Neural progenitor cell (in vitro differentiated cells): ENCODE results near the gene HRH2. TPM values are rescaled to one million over a fixed set of nuclear protein-coding genes. Genes with fewer than 3 reads are reported as not detected.
A peak's percentile ranks its signal among the peaks of the same experiment; 100 is the strongest.

ENCODE experiments used
- DNase-seq: peaks from one replicate; pipeline ENCODE4 v3.0.0-alpha.2; 2016; ENCODE audit warnings: low spot score
- H2AFZ ChIP-seq: fragments of 200-600 bp; sonication (generic); replicated peaks from 2 replicates; pipeline ENCODE4 v1.6.1; 2016; ENCODE audit warnings: antibody characterized with exemption
- H3F3A ChIP-seq: fragments of 200-600 bp; sonication (generic); 2 replicates; pipeline ENCODE4 v1.6.1; 2016; ENCODE audit warnings: antibody characterized with exemption, low read depth
- H3K27ac ChIP-seq: fragments of 200-600 bp; sonication (generic); 2 replicates; pipeline ENCODE4 v1.5.1; 2016; ENCODE audit warnings: mild to moderate bottlenecking
- H3K27me3 ChIP-seq: fragments of 200-600 bp; sonication (generic); 2 replicates; pipeline ENCODE4 v1.6.1; 2016; ENCODE audit warnings: mild to moderate bottlenecking, moderate library complexity
- H3K36me3 ChIP-seq: fragments of 200-600 bp; sonication (generic); 2 replicates; pipeline ENCODE4 v1.5.1; 2016
- H3K4me1 ChIP-seq: fragments of 200-600 bp; sonication (generic); 2 replicates; pipeline ENCODE4 v1.6.1; 2016; ENCODE audit warnings: mixed run types
- H3K4me2 ChIP-seq: fragments of 200-600 bp; sonication (generic); 2 replicates; pipeline ENCODE4 v1.6.1; 2016
- H3K4me3 ChIP-seq: fragments of 200-600 bp; sonication (generic); 2 replicates; pipeline ENCODE4 v1.5.1; 2016
- H3K79me2 ChIP-seq: fragments of 200-600 bp; sonication (generic); 2 replicates; pipeline ENCODE4 v1.6.1; 2016; ENCODE audit warnings: low read depth
- H3K9ac ChIP-seq: fragments of 200-600 bp; sonication (generic); 2 replicates; pipeline ENCODE4 v1.6.1; 2016
- H3K9me3 ChIP-seq: fragments of 200-600 bp; sonication (generic); 2 replicates; pipeline ENCODE4 v1.5.1; 2016; ENCODE audit warnings: low read depth
- H4K20me1 ChIP-seq: fragments of 200-600 bp; sonication (generic); 2 replicates; pipeline ENCODE4 v1.6.1; 2016; ENCODE audit warnings: low read depth
- H3K27ac Mint-ChIP-seq: 3 replicates; pipeline ENCODE4 v1.8.0; 2021; ENCODE audit warnings: mixed read lengths
- H3K27me3 Mint-ChIP-seq: 2 replicates; pipeline ENCODE4 v1.8.0; 2022; ENCODE audit warnings: low read depth, mild to moderate bottlenecking, inconsistent platforms, moderate library complexity, mixed read lengths; ENCODE audit not compliant: insufficient read depth
- H3K36me3 Mint-ChIP-seq: 3 replicates; pipeline ENCODE4 v1.8.0; 2021; ENCODE audit warnings: mixed read lengths
- H3K4me1 Mint-ChIP-seq: 3 replicates; pipeline ENCODE4 v1.8.0; 2021; ENCODE audit warnings: mixed read lengths
- H3K4me3 Mint-ChIP-seq: 3 replicates; pipeline ENCODE4 v1.8.0; 2021; ENCODE audit warnings: mild to moderate bottlenecking, moderate library complexity, mixed read lengths
- H3K9me3 Mint-ChIP-seq: 3 replicates; pipeline ENCODE4 v1.8.0; 2020; ENCODE audit warnings: mixed read lengths
- CTCF ChIP-seq: fragments of 200-600 bp; sonication (generic); IDR thresholded peaks from 2 replicates; pipeline ENCODE4 v1.5.1; 2017; ENCODE audit warnings: antibody characterized with exemption, mild to moderate bottlenecking
- EZH2 ChIP-seq: fragments of 200-600 bp; sonication (generic); IDR thresholded peaks from 2 replicates; pipeline ENCODE4 v1.6.1; 2017; ENCODE audit warnings: antibody characterized with exemption, mild to moderate bottlenecking, moderate library complexity
- EZH2phosphoT487 ChIP-seq: fragments of 200-600 bp; sonication (generic); IDR thresholded peaks from 2 replicates; pipeline ENCODE4 v1.6.1; 2017; ENCODE audit warnings: antibody characterized with exemption
- total RNA-seq: library from RNA; depleted of rRNA; stranded (reverse); fragments of >200 nt; gene quantifications from 2 replicates; pipeline ENCODE4 v1.2.3, GENCODE V29; 2015; ENCODE audit warnings: low replicate concordance

Gene HRH2
- total RNA-seq, 1 donor from 2014 or later, result not detected

DNA sequence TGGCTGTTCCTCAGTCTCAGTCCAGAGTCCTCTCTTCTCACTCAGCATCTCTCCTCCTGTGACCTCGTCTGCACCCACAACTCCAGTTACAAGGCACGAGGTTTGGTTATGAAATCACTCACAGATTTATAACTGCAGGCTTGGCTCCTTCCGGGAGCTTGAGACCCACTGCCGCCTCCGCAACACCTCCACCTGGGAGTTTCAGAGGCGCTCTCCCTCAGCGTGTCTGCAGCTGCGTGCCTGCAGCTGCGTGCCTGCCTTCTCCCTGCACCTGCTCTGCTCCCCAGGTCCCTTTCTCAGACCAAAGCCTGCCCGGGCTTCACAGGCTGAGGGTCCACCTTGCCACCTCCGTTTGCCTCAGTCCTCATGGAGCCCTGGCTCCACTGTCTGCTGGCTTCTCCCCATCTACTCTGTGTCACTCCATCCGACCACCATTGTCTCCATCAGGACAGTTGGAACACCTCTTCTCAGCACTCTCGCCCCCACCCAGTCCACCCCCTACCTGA, 51.5 kb downstream of the HRH2 start:
- Histone ChIP-seq H3K4me2 (no peak overlapping the region), H3F3A (no peaks in the 10 kb centered on the region), H3K27me3 (no peaks in the 10 kb centered on the region), H3K27ac (no peak overlapping the region), H3K9ac (no peak overlapping the region), H3K79me2 (no peaks in the 10 kb centered on the region), H4K20me1 (no peaks in the 10 kb centered on the region), H3K4me3 (no peak overlapping the region), H2AFZ (no peak overlapping the region), H3K36me3 (no peaks in the 10 kb centered on the region), H3K9me3 (no peaks in the 10 kb centered on the region), H3K4me1 (no peaks in the 10 kb centered on the region)
- peaks cover 6% of the 10 kb centered on the region for H3K9me3 Mint-ChIP-seq
- H3K36me3 Mint-ChIP-seq, result peaks cover 4% of the 10 kb centered on the region
- H3K4me1 Mint-ChIP-seq, result no peaks in the 10 kb centered on the region
- H3K27ac Mint-ChIP-seq, result peak overlapping the region; percentile 22
- TF ChIP-seq EZH2 (no peak), EZH2phosphoT487 (no peak), CTCF (no peak)
- peaks cover 4% of the 10 kb centered on the region for H3K27me3 Mint-ChIP-seq
- DNase-seq, result no peak
- H3K4me3 Mint-ChIP-seq, result no peak overlapping the region

DNA sequence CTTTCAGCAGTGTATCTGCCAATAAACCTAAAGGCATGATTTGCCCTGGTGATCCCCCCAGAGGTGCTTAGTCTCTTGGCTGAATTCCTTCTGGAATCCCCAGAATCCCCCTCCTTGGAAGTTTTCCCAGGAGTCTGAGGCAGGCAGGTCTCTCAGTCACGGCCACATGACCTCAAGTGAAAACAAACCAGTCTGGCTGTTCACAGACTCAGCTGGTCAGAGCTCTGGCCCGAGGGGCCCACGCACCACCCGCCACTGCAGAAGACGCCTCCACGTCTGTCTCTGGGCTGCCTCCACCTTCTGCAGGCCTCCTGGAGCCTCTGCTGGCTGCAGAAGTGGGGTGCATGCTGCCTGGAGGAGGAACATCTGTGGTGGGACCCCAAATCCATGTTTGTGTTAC, 52.5 kb downstream of the HRH2 start:
- no peaks in the 10 kb centered on the region for H4K20me1 ChIP-seq
- no peaks in the 10 kb centered on the region for H3K4me1 ChIP-seq
- H3K36me3 Mint-ChIP-seq, result peaks cover 4% of the 10 kb centered on the region
- H3K27me3 ChIP-seq, result no peaks in the 10 kb centered on the region
- H3K27me3 Mint-ChIP-seq, result peaks cover 4% of the 10 kb centered on the region
- H3K4me3 Mint-ChIP-seq, result no peak overlapping the region
- H2AFZ ChIP-seq, result no peak overlapping the region
- no peaks in the 10 kb centered on the region for H3K9me3 ChIP-seq
- no peak overlapping the region for H3K9ac ChIP-seq
- no peak overlapping the region for H3K27ac ChIP-seq
- TF ChIP-seq EZH2 (no peak), EZH2phosphoT487 (no peak), CTCF (no peak)
- H3K4me1 Mint-ChIP-seq, result no peaks in the 10 kb centered on the region
- H3K36me3 ChIP-seq, result no peaks in the 10 kb centered on the region
- no peak overlapping the region for H3K27ac Mint-ChIP-seq
- H3K79me2 ChIP-seq, result no peaks in the 10 kb centered on the region
- no peak overlapping the region for H3K4me3 ChIP-seq
- H3F3A ChIP-seq, result no peaks in the 10 kb centered on the region
- peaks cover 6% of the 10 kb centered on the region for H3K9me3 Mint-ChIP-seq
- DNase-seq, result no peak
- H3K4me2 ChIP-seq, result no peak overlapping the region

- Histone ChIP-seq H4K20me1 (no peaks in the 10 kb centered on the region), H3F3A (no peaks in the 10 kb centered on the region), H3K4me3 (no peak overlapping the region), H3K27me3 (no peaks in the 10 kb centered on the region), H3K79me2 (no peaks in the 10 kb centered on the region), H3K36me3 (no peaks in the 10 kb centered on the region), H3K9ac (no peak overlapping the region), H3K4me2 (no peak overlapping the region), H3K4me1 (no peaks in the 10 kb centered on the region), H3K27ac (no peak overlapping the region), H2AFZ (no peak overlapping the region), H3K9me3 (no peaks in the 10 kb centered on the region)
- Mint-ChIP-seq H3K4me1 (no peaks in the 10 kb centered on the region), H3K27me3 (peaks cover 4% of the 10 kb centered on the region), H3K27ac (no peak overlapping the region), H3K9me3 (peaks cover 7% of the 10 kb centered on the region), H3K4me3 (no peak overlapping the region), H3K36me3 (peaks cover 4% of the 10 kb centered on the region)
- no peak for DNase-seq
- no peak for TF ChIP-seq EZH2
Observed at GRCh38 chr5:175711031-175711430, 53.2 kb downstream of the HRH2 start.

- Mint-ChIP-seq H3K4me3 (no peak overlapping the region), H3K4me1 (no peaks in the 10 kb centered on the region), H3K36me3 (peaks cover 4% of the 10 kb centered on the region), H3K27me3 (peaks cover 4% of the 10 kb centered on the region), H3K27ac (no peak overlapping the region), H3K9me3 (peaks cover 13% of the 10 kb centered on the region)
- Histone ChIP-seq H3K27me3 (no peaks in the 10 kb centered on the region), H3K4me3 (no peak overlapping the region), H3K36me3 (no peaks in the 10 kb centered on the region), H4K20me1 (no peaks in the 10 kb centered on the region), H3K4me1 (no peaks in the 10 kb centered on the region), H3F3A (no peaks in the 10 kb centered on the region), H3K9me3 (no peaks in the 10 kb centered on the region), H3K79me2 (no peaks in the 10 kb centered on the region), H3K27ac (no peak overlapping the region), H3K4me2 (no peak overlapping the region), H3K9ac (no peak overlapping the region), H2AFZ (no peak overlapping the region)
- TF ChIP-seq EZH2phosphoT487 (no peak), EZH2 (no peak)
- no peak for DNase-seq
Observed at GRCh38 chr5:175711472-175712312, 53.8 kb downstream of the HRH2 start.
